A673 (cell line): ENCODE results near the gene APIP. TPM values are rescaled to one million over a fixed set of nuclear protein-coding genes. Genes with fewer than 3 reads are reported as not detected.

Experiments used
- BruUV-seq: library from RNA; stranded (reverse); fragments of 400-500 nt; replicated peaks from 2 replicates; lab custom pipeline; 2021; lab: Mats Ljungman, UMichigan
- CTCF ChIA-PET: fragments of 300-600 bp; sonication (Branson Sonifier 250); formaldehyde crosslinking; loops from one replicate; lab custom pipeline; 2022; ENCODE audit warnings: antibody characterized with exemption; lab: Charles Lee
- POLR2A ChIA-PET: fragments of 300-600 bp; sonication (Branson Sonifier 250); formaldehyde crosslinking; loops from one replicate; lab custom pipeline; 2022; ENCODE audit warnings: antibody characterized with exemption; ENCODE audit not compliant: low non-redundant PET; lab: Charles Lee
- DNase-seq: peaks from one replicate; pipeline ENCODE4 v3.0.0-alpha.2; 2015; ENCODE audit warnings: low spot score
- H3K27ac ChIP-seq: fragments of 200-600 bp; sonication (generic); 2 replicates; pipeline ENCODE4 v1.5.1; 2016; ENCODE audit warnings: mixed run types, low read depth, mild to moderate bottlenecking, mixed read lengths, antibody characterized with exemption, low read length; ENCODE audit not compliant: poor library complexity, severe bottlenecking
- H3K27me3 ChIP-seq: fragments of 200-600 bp; sonication (generic); replicated peaks from 2 replicates; pipeline ENCODE4 v1.6.1; 2017; ENCODE audit warnings: mixed run types, low read depth, mild to moderate bottlenecking, mixed read lengths, antibody characterized with exemption, low read length; ENCODE audit not compliant: insufficient read depth, poor library complexity
- H3K36me3 ChIP-seq: fragments of 200-600 bp; sonication (generic); 2 replicates; pipeline ENCODE4 v1.6.1; 2016; ENCODE audit warnings: mixed run types, mild to moderate bottlenecking, mixed read lengths, antibody characterized with exemption, low read length; ENCODE audit not compliant: insufficient read depth, poor library complexity, severe bottlenecking
- H3K4me1 ChIP-seq: fragments of 200-600 bp; sonication (generic); 2 replicates; pipeline ENCODE4 v1.6.1; 2017; ENCODE audit warnings: mixed run types, mild to moderate bottlenecking, mixed read lengths, antibody characterized with exemption, low read length; ENCODE audit not compliant: insufficient read depth, poor library complexity, severe bottlenecking
- H3K4me3 ChIP-seq: fragments of 200-600 bp; sonication (generic); 2 replicates; pipeline ENCODE4 v1.5.1; 2016; ENCODE audit warnings: low read depth, mixed run types, mild to moderate bottlenecking, mixed read lengths, low read length; ENCODE audit not compliant: poor library complexity, severe bottlenecking
- H3K9me3 ChIP-seq: fragments of 200-600 bp; sonication (generic); 2 replicates; pipeline ENCODE4 v1.6.1; 2016; ENCODE audit warnings: mixed run types, low read depth, mild to moderate bottlenecking, mixed read lengths, antibody characterized with exemption, low read length; ENCODE audit not compliant: poor library complexity, severe bottlenecking
- EZH2 ChIP-seq: fragments of 200-600 bp; sonication (generic); IDR thresholded peaks from 2 replicates; pipeline ENCODE4 v1.6.1; 2017; ENCODE audit warnings: borderline replicate concordance, low read depth, mild to moderate bottlenecking, mixed read lengths, antibody characterized with exemption, low read length; ENCODE audit not compliant: poor library complexity, severe bottlenecking
- intact Hi-C: fragments of 100-400 bp; cut with micrococcal nuclease; formaldehyde crosslinking; loops from one replicate; pipeline ENCODE4 v1.10.0; 2022; ENCODE audit not compliant: unreplicated experiment
- total RNA-seq: library from RNA; stranded (reverse); gene quantifications from 2 replicates; pipeline ENCODE4 v1.2.3, GENCODE V29; 2021
- TF ChIP-seq, protein P1 (sequence below): fragments of 300-800, 200-600 bp; sonication (generic); conservative IDR thresholded peaks from 2 replicates; pipeline ENCODE4 v1.5.1; 2017; ENCODE audit warnings: low read depth, mild to moderate bottlenecking, antibody characterized with exemption, low read length, moderate library complexity, mixed read lengths

The APIP gene
- total RNA-seq, 1 experiment from 2014 or later, result 99.8 TPM

DNA sequence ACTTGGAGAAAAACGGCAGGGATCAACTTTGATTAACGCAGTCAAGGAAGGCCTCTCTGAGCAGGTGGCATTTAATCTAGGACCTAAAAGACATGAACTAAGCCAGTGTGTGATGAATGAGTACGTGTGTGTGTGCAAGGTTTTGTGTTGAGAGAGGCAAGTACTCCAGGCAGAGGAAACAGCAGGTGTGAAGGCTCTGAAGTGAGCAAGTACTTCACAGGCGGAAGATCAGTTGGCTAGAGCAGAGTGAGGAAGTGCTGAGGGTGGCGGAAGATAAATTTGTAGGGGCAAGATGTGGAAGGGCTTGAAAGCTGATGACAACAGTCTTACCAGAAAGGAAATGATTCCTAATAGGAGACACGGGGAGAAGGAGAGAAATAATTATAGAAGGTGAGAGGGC is 6.8 kb downstream of the APIP start:
- Histone ChIP-seq H3K4me3 (no peak overlapping the region), H3K36me3 (peaks cover 5% of the 10 kb centered on the region), H3K27me3 (no peaks in the 10 kb centered on the region), H3K27ac (no peak overlapping the region), H3K9me3 (no peaks in the 10 kb centered on the region), H3K4me1 (no peaks in the 10 kb centered on the region)
- intact Hi-C loops, result no loop called here
- TF ChIP-seq, protein P1, sequence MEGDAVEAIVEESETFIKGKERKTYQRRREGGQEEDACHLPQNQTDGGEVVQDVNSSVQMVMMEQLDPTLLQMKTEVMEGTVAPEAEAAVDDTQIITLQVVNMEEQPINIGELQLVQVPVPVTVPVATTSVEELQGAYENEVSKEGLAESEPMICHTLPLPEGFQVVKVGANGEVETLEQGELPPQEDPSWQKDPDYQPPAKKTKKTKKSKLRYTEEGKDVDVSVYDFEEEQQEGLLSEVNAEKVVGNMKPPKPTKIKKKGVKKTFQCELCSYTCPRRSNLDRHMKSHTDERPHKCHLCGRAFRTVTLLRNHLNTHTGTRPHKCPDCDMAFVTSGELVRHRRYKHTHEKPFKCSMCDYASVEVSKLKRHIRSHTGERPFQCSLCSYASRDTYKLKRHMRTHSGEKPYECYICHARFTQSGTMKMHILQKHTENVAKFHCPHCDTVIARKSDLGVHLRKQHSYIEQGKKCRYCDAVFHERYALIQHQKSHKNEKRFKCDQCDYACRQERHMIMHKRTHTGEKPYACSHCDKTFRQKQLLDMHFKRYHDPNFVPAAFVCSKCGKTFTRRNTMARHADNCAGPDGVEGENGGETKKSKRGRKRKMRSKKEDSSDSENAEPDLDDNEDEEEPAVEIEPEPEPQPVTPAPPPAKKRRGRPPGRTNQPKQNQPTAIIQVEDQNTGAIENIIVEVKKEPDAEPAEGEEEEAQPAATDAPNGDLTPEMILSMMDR, result no peak
- no peak for TF ChIP-seq EZH2
- ChIA-PET CTCF (no interaction called here), POLR2A (no interaction called here)
- no TSS peak for BruUV-seq
- DNase-seq, result no peak

DNA sequence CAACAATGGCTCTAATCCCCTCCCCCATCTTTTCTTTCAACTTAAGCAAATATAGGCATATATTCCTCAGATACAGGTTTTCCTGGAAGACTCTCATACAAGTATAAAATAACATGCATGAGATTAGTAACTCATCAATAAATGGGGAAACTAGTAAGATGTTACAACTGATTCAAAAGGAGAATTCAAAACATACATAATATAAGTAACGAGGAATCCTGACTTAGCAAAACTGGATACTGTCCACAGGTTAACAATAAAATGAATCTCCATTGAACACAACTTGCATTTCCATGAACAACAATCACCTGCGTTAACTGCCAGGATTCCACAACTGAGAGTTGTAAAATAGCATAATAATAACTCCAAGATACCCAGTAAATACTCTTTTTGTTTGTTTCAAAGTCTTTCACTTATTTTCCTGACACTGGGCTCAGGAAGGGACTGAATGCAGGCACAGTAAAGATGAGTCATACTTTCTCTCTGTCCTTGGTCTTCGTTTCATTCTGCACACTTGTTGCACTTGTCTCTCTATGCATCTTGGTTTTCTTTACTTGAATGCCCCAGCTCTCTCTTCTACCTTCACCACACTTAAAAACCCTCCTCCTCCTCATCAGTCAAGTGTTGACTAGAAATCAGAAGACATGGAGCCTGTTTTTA is 8.1 kb downstream of the APIP start:
- Histone ChIP-seq H3K36me3 (no peaks in the 10 kb centered on the region), H3K27me3 (no peaks in the 10 kb centered on the region), H3K27ac (no peak overlapping the region), H3K9me3 (peaks cover 7% of the 10 kb centered on the region), H3K4me1 (no peaks in the 10 kb centered on the region), H3K4me3 (no peak overlapping the region)
- CTCF ChIA-PET, result no interaction called here
- intact Hi-C loops, result no loop called here
- no peak for TF ChIP-seq EZH2
- TF ChIP-seq, protein P1, result no peak
- POLR2A ChIA-PET, result interaction anchor here (0.6 kb wide), 1 partner anchor 385 kb away, joined by 3 read pairs; no protein-coding TSS in a partner anchor
- no peak for DNase-seq
- no TSS peak for BruUV-seq

DNA sequence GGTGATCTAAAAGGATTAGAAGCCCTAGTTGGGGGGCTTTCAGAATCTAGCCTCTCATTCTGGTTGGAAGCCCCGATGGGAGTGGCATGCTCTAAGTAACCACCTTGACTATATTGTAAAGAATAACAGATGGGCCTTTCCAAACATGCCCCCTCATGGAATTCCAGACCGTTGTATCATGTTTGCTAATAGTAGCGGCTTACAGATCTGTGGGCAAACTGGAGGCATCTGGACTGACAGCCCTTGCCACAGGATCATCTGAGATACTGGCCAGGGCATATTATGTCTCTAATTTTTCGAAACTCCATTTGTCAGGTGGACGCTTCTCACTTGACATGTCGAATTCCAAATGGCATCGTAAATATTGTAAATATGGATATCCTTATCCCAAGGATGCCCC is 10.5 kb downstream of the APIP start:
- BruUV-seq, result no TSS peak

More for the DNA sequence above, 10.5 kb downstream of the APIP start:
- no peaks in the 10 kb centered on the region for H3K36me3 ChIP-seq
- CTCF ChIA-PET, result no interaction called here
- no peaks in the 10 kb centered on the region for H3K4me1 ChIP-seq
- POLR2A ChIA-PET, result no interaction called here
- no peaks in the 10 kb centered on the region for H3K27me3 ChIP-seq
- no peak for DNase-seq
- H3K27ac ChIP-seq, result no peak overlapping the region
- H3K9me3 ChIP-seq, result peaks cover 29% of the 10 kb centered on the region
- no peak overlapping the region for H3K4me3 ChIP-seq
- no peak for TF ChIP-seq EZH2
- TF ChIP-seq, protein P1, result no peak
- intact Hi-C loops, result no loop called here
